ENCODE results near the gene TBL1X.

- no peak for TF ChIP-seq POLR2A (IDR thresholded peaks at IDR 0.05)
- TF ChIP-seq CTCF (IDR thresholded peaks at IDR 0.05), result no peak
Observed at GRCh38 chrX:9503261-9503660, 38.4 kb downstream of the TBL1X start.

All from breast epithelium (tissue), 3 donors.